Pons (tissue), 1 donor: ENCODE results near the gene NXN.
"Not testable (repeated sequence)": the region's sequence is repeated elsewhere in the genome, so short reads cannot be mapped to it uniquely, and the experiment has no call there.

Experiments
- DNase-seq: peaks from one replicate; pipeline ENCODE4 v3.0.0-alpha.2; 2016; ENCODE audit warnings: low spot score

The NXN gene

GRCh38 chr17:1006054-1006453 lies 26.5 kb upstream of the NXN start:
- DNase-seq, result no peak

DNA sequence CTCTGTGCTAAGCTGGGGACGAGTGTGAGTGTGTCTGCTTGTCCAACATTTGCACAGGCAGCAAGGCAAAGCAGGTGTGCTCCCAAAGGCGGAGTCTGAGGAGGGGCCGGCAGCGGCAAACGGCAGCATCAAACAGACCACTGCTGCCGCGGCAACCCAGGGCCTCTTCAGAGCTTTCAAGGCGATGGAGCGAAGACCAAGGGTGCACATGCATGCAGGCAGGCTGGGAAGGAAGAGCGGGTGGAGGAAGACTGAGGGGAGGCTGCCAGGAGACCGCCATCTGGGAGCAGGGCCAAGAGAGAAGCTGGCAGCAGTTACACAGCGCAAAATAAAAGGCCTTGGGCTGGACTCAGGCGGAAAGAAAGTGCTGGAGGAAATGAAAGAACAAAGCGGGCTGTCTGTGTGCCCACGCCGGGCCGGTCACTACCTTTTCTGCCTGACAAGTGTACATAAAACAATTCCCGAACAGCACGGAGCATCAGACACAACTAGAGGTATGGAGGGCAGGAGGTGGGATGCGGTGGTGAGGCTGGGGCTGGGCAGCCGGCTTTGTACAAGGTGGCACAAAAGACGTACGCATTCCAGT lies 25.9 kb upstream of the NXN start:
- peak; percentile 80 for DNase-seq

GRCh38 chr17:1004769-1005295 lies 25.3 kb upstream of the NXN start:
- no peak for DNase-seq

DNA sequence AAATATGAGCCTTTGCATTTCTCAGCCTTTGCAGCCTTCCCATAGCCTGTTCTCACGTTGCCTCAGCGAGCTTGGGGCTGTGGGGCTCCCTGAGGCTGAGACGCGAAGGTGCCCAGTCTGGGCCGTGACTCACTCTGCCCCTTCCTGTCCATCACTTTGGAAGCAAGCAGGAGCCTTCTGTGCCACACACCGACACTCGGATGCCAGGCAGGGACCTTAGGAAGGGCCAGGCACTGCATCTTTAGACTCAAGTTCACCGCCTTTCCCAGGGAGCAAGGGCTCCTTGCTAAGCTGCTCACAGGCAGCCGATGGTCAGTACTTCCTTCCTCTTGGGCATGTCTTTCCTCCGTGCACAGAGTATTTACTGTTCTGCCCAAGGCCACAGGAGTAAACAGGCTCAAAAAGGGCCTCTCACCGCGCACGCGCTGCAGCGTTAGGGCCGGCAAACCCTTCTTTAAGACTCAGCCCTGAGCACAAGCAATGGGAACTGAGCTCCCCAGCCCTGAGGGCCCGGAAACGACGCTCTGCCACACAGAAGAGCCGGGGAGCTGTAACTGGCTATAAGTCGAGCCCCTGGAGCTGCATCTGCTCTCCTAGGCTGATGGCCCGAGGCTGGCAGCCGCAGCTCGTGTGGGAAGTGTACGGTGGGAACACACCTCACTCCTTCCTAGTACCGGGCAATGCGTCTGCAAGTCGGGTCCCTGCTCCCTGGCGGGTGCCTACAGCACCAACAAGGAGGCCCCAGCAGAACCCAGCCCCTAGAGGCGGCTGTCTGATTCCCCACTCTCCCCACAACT lies 24.6 kb upstream of the NXN start:
- DNase-seq, result no peak

- DNase-seq, result no peak
These were observed 24.0 kb upstream of the NXN start for GRCh38 chr17:1003633-1003971.

DNA sequence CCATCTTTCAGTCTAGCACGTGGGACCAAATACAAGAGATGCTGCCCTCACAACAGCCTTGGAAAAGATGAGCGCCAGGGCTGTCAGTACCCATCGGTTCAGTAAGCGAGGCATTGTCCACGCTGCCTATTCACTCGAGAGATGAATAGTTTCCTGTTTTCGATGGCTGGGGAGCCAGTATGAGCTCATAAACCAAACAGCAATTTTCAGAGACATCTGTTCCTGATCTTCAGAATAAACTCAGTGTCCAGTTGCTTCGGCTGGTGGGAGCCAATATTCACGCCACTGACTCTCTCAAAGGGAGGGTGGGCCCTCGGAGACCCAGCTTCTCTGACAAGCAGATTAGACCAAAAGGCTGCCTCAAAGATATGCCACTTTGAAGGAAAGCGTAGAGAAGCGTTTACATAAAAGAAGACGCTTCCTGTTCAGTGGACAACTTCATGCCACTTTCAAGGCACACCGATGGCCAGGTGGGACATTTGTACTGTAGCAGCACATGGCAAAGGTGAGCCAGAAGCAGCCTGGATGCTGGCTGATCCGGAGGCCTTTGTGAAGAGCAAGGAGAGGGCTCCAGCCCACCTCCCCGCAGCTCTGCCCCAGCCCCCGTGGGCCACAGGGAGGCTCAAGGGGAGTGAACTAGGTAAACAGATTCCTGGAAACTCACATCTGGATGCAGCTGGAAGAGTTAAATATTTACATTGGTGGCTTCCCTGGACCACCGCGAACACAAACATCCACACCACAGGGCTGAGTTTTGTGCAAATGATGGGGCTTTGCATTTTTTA lies 23.4 kb upstream of the NXN start:
- DNase-seq, result peak; percentile 93

GRCh38 chr17:1002412-1002753 lies 22.8 kb upstream of the NXN start:
- DNase-seq, result no peak

DNA sequence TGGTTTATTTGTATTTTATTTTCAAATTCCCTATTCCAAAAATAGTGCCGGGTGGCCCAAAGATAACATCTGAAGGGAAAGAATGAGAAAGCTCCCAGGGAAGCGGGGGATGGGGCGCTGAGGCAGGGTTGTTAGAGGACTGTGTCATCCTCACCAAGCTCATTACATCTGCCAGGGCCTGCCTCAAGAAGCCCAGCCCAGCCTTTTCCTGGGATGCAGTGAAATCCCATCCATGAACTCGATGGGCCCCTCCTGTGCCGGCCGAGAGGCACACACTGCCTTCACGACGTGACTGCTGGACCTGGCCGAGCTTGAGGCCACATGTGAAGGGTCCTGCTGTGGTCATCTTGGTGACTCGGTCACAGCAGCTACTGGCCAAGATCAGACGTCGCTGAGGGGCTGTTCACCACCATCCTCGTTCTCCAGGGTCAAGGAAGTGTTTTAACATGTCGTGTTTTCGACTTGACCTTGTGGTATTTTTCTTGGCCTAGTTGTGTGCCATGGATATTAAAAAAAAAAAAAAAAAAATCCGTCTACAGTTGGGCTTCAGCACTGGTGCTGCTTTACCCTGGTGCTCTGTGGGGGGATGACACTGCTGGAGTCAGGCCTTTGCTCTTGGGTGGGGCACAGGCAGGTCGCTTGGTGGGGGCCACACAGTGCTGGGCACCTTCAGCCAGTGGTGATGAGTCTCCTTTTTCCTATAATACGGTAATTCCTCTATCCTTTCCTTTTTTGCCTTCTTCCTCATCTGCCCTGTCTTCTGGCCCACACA lies 22.2 kb upstream of the NXN start:
- no peak for DNase-seq

DNA sequence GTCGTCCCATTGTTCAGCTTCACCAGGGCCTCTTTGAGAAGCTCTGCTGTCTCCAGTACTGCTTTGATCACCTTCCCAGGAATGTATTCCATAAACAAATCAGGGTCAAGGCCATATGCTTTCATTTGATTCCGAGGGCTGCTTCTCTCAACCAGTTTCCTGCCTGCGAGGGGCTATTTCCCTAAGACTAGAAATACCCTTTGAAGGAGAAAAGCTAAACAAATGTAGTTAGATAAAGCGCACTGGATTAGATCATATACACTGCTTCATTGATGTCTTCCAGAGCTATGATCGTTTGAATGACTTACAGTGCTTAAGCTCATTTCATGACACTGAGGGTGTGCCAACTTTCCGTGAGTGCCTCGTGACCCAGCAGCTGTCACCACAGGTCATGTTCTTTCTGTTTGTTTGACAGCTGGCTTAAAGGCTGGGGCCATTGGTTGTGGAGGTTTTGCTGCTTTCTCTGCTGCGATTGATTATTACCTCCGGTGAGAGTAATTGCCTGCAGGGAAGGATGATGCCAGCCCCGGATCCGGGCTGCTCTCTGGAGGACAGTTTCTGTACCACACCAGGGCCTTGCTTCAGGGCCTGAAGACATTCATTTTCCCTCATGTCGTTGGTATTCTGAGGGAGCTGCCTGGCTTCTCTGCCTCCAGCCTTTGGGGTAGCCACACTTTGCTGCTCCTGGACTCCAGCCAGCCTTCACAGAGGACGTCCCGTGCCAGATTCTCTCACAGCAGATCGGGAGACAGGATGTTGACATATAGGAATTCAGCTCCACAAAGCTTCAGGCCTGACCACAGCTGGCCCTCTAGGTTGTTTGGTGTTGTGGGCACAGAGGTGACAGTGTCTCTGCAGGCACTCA lies 21.3 kb upstream of the NXN start:
- DNase-seq, result no peak

DNA sequence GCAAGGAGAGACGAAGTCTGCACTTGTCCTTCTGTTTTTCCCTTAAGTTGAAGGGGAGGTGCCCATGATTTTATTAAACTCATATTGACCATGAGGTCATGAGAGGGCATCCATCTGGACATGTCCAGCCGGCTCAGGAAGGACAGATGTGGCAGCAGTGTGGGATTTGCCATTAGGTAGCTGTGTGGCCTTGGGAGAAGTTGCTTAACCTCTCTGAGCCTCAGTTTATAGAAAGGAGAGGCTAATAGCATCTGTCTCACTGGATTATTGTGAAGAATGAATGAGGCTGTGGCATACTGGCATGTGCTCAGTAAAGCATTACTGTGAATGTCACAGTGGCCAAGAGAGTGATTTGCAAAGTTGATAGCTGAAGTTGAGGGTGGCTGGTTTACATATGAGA lies 18.5 kb upstream of the NXN start:
- DNase-seq, result no peak

DNA sequence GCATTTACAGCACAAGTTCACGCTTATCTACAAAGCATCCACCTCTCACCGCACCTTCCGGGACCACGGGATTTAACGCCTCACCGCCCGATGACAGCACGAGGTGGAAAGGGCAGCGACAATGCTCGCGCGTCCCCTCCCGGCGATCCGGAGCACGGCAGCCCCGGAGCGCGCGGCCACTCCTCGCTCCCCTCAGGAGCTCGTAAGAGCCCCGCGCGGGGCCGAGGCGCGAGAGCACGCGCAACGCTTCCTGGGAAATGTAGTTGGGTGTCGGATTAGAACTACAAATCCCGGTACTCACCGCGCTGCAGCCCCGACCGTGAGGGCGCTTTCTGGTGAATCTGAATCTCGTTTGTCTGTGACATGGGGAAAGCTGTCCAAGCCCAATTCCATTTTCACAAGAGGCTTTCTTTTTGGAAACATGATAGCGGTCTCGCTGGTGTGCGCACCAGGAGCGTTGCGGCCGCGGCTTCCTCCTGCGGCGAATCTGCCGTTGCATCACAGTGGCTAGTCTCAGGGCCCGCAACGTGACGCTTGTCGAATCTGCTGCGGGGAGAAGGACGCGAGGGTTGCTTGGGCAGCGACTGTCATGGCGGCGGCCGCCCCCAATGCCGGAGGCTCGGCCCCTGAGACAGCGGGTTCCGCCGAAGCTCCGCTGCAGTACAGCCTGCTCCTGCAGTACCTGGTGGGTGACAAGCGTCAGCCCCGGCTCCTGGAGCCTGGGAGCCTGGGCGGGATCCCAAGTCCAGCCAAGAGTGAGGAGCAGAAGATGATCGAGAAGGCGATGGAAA lies 17.2 kb upstream of the NXN start, which contains the start of gene TIMM22:
Gene TIMM22, plus strand, starts transcription at position 576 of the 791 bp plus-strand sequence. Its CDS starts 14 bp downstream, at position 590.
- DNase-seq, result peak; percentile 95

DNA sequence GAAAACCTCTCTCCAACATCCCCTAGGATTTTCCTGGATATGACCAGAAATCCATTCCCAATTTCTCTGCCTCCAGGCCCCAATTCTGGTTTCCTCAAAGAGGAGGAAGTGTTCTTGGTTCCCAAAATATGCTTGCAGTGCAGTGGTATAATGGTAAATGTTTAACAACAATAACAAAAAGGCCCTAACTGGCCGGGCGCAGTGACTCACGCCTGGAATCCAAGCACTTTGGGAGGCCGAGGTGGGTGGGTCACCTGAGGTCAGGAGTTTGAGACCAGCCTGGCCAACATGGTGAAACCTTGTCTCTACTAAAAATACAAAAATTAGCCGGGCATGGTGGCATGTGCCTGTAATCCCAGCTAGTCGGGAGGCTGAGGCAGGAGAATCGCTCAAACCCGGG lies 15.7 kb upstream of the NXN start:
- not testable (repeated sequence) for DNase-seq

GRCh38 chr17:992933-993332 lies 13.4 kb upstream of the NXN start:
- no peak for DNase-seq

DNA sequence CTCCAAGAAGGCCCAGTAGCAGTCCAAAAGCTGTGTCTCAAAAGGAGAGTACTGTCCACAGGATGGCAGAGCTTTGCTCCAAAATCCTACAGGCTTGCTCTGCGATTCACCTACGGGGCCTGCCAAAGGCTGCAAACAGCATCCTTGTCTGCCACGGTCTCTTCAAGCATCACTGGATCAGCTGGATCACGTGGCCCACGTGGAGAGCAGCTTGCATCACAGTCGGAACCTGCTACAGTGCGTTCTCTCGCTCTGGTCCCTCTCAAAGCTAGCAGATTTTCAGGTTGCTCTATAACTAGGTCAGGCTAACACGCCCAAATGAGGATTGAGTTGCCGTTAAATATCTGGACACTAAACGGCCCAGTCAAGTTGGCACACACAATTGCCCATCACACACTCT lies 9.0 kb upstream of the NXN start:
- no peak for DNase-seq

GRCh38 chr17:987931-988330 lies 8.4 kb upstream of the NXN start:
- no peak for DNase-seq

DNA sequence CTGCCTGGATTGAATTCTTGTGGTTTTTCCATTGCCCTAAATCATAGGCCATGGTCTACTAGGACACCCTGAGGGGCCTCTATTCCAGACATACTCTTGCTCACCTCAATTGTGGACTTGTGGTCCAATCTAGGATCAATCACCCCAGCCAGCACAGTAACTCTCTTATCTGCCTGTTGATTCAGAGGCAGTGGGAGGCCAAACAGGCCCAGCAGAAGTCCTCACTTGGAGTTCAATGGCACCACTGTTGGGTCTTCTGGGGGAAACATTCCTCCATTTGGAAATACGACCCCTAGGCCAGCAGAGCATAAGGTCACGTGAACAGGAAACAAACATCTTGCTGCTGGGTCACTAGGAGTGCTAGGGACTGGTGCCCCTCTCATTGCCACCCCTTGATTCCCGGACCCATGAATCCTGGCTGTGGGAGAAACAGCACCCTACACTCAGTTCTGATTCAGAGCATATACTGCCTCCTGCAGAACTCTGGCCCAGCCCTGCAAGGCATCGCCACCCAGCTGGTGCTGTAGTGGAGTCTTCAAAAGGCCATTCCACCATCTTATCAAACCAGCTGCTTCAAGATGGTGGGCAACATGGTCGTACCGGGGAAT lies 6.8 kb upstream of the NXN start:
- no peak for DNase-seq

DNA sequence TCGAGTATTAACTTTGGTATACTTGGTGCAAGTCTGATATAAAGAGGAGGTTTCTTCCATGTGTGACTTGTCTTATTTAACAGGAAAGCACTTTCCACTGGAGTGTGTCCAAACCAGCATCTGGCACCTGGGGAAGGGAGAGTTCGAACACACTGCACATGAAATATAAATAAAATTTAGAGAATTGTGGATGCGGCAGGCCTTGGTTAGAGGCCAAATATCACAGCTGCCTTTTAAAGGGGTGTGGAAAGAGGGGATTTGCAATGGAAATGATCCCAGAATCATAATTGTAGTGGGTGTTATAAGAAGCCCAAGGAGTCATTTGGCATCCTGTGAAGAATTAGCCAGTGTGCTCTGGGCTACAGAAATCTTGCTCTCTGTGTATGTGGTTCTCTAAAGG lies 4.3 kb upstream of the NXN start:
- no peak for DNase-seq

- no peak for DNase-seq
These were observed 1.7 kb upstream of the NXN start for GRCh38 chr17:981292-981658.

- DNase-seq, result peak; percentile 91
These were observed 1.1 kb upstream of the NXN start for GRCh38 chr17:980406-981291.
